Liver (tissue), 2 donors: ENCODE results near the gene SNX20.

Experiments
- CTCF ChIP-seq: fragments of 150-350 bp; IDR thresholded peaks from 2 replicates; pipeline ENCODE4 v1.5.1; 2017; ENCODE audit warnings: improper control_type of control experiment, low read depth, low read length; ENCODE audit not compliant: missing input control
- FOXA1 ChIP-seq: IDR thresholded peaks from 2 replicates; pipeline ENCODE4 v1.6.1; 2016; ENCODE audit warnings: antibody characterized with exemption
- donor health status: healthy.

- no peak for TF ChIP-seq FOXA1
- TF ChIP-seq CTCF, result no peak
Observed at GRCh38 chr16:50712560-50712898, 31.4 kb upstream of the SNX20 start.
